ENCODE data around the gene PIAS1. TPM values are rescaled to one million over a fixed set of nuclear protein-coding genes. Genes with fewer than 3 reads are reported as not detected.
"Not testable (repeated sequence)": the region's sequence is repeated elsewhere in the genome, so short reads cannot be mapped to it uniquely, and the experiment has no call there.

The PIAS1 gene
- total RNA-seq, 5 donors from 2014 or later (not counting 1 experiment from before 2014, with no cell fraction given): 63.7 to 96.5 (median 70.3) TPM

DNA sequence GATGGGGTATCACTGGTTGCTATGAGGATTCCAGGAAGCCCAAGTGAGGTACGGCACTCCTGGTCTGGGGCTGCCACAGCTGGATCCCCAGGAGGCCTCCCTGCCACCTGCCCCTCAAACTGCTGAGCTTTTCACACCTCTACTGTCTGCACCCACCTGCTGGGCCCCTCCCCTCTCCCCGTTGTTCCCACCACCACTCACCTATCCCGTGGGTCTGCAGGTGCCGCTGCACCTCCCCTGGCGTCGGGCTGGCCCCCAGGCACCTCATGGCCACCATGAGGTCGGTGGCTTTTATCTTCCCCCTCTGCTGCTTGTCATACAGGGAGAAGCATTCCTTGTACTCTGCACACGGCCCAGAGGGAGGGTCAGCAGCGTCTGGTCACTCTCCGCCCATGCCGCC, 145.2 kb downstream of the PIAS1 start:
- H3K27ac Mint-ChIP-seq: no peak overlapping the region
- ATAC-seq (replicated peaks in 1 of 4) (no peak), DNase-seq (no peak)
- H3K27me3 Mint-ChIP-seq: no peaks in the 10 kb centered on the region
- H3K4me1 Mint-ChIP-seq: peaks cover 0 to 6% (median 0%) of the 10 kb centered on the region in 3 donors
- Histone ChIP-seq H3K27me3 (replicated peaks in 1 of 2; ENCODE audit: control insufficient read depth in 2 of 2, extremely low read depth in 1 of 2, insufficient read depth in 2 of 2, low read length in 1 of 2) (no peaks in the 10 kb centered on the region), H3K9me3 (no peaks in the 10 kb centered on the region), H3K27ac (ENCODE audit: low read length) (no peak overlapping the region), H3K4me1 (ENCODE audit: control insufficient read depth in 1 of 2, extremely low read depth in 1 of 2, insufficient read depth in 2 of 2, low read length in 2 of 2) (no peaks in the 10 kb centered on the region), H3K36me3 (ENCODE audit: control insufficient read depth in 2 of 2, extremely low read depth in 1 of 2, insufficient read depth in 1 of 2, low read length in 1 of 2) (peaks cover 0 to 5% of the 10 kb centered on the region in 2 donors), H3K4me3 (ENCODE audit: control insufficient read depth in 1 of 2, extremely low read depth in 1 of 2, low read length in 1 of 2) (no peak overlapping the region)
- H3K9me3 Mint-ChIP-seq: no peaks in the 10 kb centered on the region
- H3K36me3 Mint-ChIP-seq: peaks cover 3% of the 10 kb centered on the region
- 83% methylated on average over 11 of the region's 11 CpGs for WGBS (ENCODE audit: insufficient coverage)
- CTCF ChIA-PET: interaction anchor here in 1 of 2 donors (0.5 kb wide), 1 partner anchor 152 kb away, joined by 3 read pairs; no protein-coding TSS in a partner anchor
- POLR2A ChIA-PET: no interaction called here
- H3K4me3 Mint-ChIP-seq: no peak overlapping the region

- Mint-ChIP-seq H3K36me3 (no peaks in the 10 kb centered on the region), H3K4me3 (no peak overlapping the region), H3K9me3 (no peaks in the 10 kb centered on the region), H3K27ac (no peak overlapping the region), H3K27me3 (no peaks in the 10 kb centered on the region), H3K4me1 (peaks cover 2 to 6% (median 4%) of the 10 kb centered on the region in 3 donors)
- ChIA-PET POLR2A (no interaction called here), CTCF (interaction anchor here in 1 of 2 donors (1.0 kb wide), 1 partner anchor 19 kb away, joined by 3 read pairs; no protein-coding TSS in a partner anchor)
- WGBS (ENCODE audit: insufficient coverage): 88% methylated on average over 12 of the region's 16 CpGs
- DNase-seq (no peak), ATAC-seq (replicated peaks in 1 of 4) (no peak)
- no peaks in the 10 kb centered on the region for H3K9me3 ChIP-seq
- no peak overlapping the region for H3K27ac ChIP-seq (ENCODE audit: low read length)
- no peaks in the 10 kb centered on the region for H3K27me3 ChIP-seq (replicated peaks in 1 of 2; ENCODE audit: control insufficient read depth in 2 of 2, extremely low read depth in 1 of 2, insufficient read depth in 2 of 2, low read length in 1 of 2)
- peaks cover 2 to 5% of the 10 kb centered on the region in 2 experiments for H3K4me1 ChIP-seq (ENCODE audit: control insufficient read depth in 1 of 2, extremely low read depth in 1 of 2, insufficient read depth in 2 of 2, low read length in 2 of 2)
- H3K4me3 ChIP-seq (ENCODE audit: control insufficient read depth in 1 of 2, extremely low read depth in 1 of 2, low read length in 1 of 2): no peak overlapping the region
- H3K36me3 ChIP-seq (ENCODE audit: control insufficient read depth in 2 of 2, extremely low read depth in 1 of 2, insufficient read depth in 1 of 2, low read length in 1 of 2): peaks cover 0 to 5% of the 10 kb centered on the region in 2 donors
These were observed 146.1 kb downstream of the PIAS1 start for GRCh38 chr15:68200016-68200861.

GRCh38 chr15:68201153-68201878, 147.2 kb downstream of the PIAS1 start:
- ChIA-PET CTCF (interaction anchor here in 1 of 2 donors (1.0 kb wide), 1 partner anchor 18 kb away, joined by 3 read pairs; no protein-coding TSS in a partner anchor), POLR2A (interaction anchor here in 1 of 2 donors (0.5 kb wide), 1 partner anchor 365 kb away, joined by 3 read pairs; no protein-coding TSS in a partner anchor)
- 96% methylated on average over 5 of the region's 7 CpGs for WGBS (ENCODE audit: insufficient coverage)
- Histone ChIP-seq H3K9me3 (no peaks in the 10 kb centered on the region), H3K27ac (ENCODE audit: low read length) (no peak overlapping the region), H3K36me3 (ENCODE audit: control insufficient read depth in 2 of 2, extremely low read depth in 1 of 2, insufficient read depth in 1 of 2, low read length in 1 of 2) (peaks cover 0 to 5% of the 10 kb centered on the region in 2 donors), H3K4me3 (ENCODE audit: control insufficient read depth in 1 of 2, extremely low read depth in 1 of 2, low read length in 1 of 2) (no peak overlapping the region), H3K4me1 (ENCODE audit: control insufficient read depth in 1 of 2, extremely low read depth in 1 of 2, insufficient read depth in 2 of 2, low read length in 2 of 2) (peaks cover 9 to 13% of the 10 kb centered on the region in 2 experiments), H3K27me3 (replicated peaks in 1 of 2; ENCODE audit: control insufficient read depth in 2 of 2, extremely low read depth in 1 of 2, insufficient read depth in 2 of 2, low read length in 1 of 2) (no peaks in the 10 kb centered on the region)
- no peak for DNase-seq
- H3K36me3 Mint-ChIP-seq: no peaks in the 10 kb centered on the region
- no peaks in the 10 kb centered on the region for H3K9me3 Mint-ChIP-seq
- no peak for ATAC-seq (replicated peaks in 1 of 4)
- no peak overlapping the region for H3K4me3 Mint-ChIP-seq
- H3K27ac Mint-ChIP-seq: no peak overlapping the region
- peaks cover 6 to 13% (median 7%) of the 10 kb centered on the region in 3 donors for H3K4me1 Mint-ChIP-seq
- no peaks in the 10 kb centered on the region for H3K27me3 Mint-ChIP-seq

DNA sequence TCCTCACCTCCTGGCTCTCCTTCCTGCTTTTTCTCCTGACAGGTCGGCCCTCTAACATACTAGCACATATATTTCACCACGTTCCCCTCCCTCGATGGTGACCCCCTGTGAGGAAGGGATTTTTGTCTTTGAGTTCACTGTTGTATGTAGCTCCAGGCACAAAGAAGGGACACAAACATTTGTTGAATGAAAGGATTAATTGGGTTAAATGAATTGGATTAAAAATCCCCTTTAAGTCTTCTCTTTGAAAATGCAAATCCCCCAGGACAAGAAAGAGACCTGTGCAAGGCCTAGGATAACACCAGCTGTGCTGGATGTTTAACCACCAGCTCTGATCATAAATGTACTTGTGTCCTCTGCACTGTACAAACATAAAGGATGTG, 147.8 kb downstream of the PIAS1 start:
- Mint-ChIP-seq H3K36me3 (no peaks in the 10 kb centered on the region), H3K27ac (no peak overlapping the region), H3K27me3 (no peaks in the 10 kb centered on the region), H3K4me3 (no peak overlapping the region), H3K9me3 (no peaks in the 10 kb centered on the region), H3K4me1 (peaks cover 6 to 17% (median 8%) of the 10 kb centered on the region in 3 donors)
- peaks cover 15 to 19% of the 10 kb centered on the region in 2 experiments for H3K4me1 ChIP-seq (ENCODE audit: control insufficient read depth in 1 of 2, extremely low read depth in 1 of 2, insufficient read depth in 2 of 2, low read length in 2 of 2)
- WGBS (ENCODE audit: insufficient coverage): no CpG with 5 or more reads among the region's 3 CpGs
- no peak for ATAC-seq (replicated peaks in 1 of 4)
- POLR2A ChIA-PET: interaction anchor here in 1 of 2 donors (0.5 kb wide), 1 partner anchor 366 kb away, joined by 3 read pairs; no protein-coding TSS in a partner anchor
- no peak overlapping the region for H3K4me3 ChIP-seq (ENCODE audit: control insufficient read depth in 1 of 2, extremely low read depth in 1 of 2, low read length in 1 of 2)
- CTCF ChIA-PET: no interaction called here
- DNase-seq: no peak
- H3K27ac ChIP-seq (ENCODE audit: low read length): no peak overlapping the region
- peaks cover 0 to 5% of the 10 kb centered on the region in 2 donors for H3K36me3 ChIP-seq (ENCODE audit: control insufficient read depth in 2 of 2, extremely low read depth in 1 of 2, insufficient read depth in 1 of 2, low read length in 1 of 2)
- H3K27me3 ChIP-seq (replicated peaks in 1 of 2; ENCODE audit: control insufficient read depth in 2 of 2, extremely low read depth in 1 of 2, insufficient read depth in 2 of 2, low read length in 1 of 2): no peaks in the 10 kb centered on the region
- H3K9me3 ChIP-seq: no peaks in the 10 kb centered on the region

GRCh38 chr15:68202994-68203393, 148.9 kb downstream of the PIAS1 start:
- CTCF ChIA-PET: interaction anchor here in 1 of 2 donors (0.7 kb wide), 1 partner anchor 75 kb away, joined by 9 read pairs; the partner anchor contains the start of gene FEM1B
- POLR2A ChIA-PET; DNase-seq; H3K27me3 Mint-ChIP-seq; H3K27ac ChIP-seq (ENCODE audit: low read length); H3K9me3 Mint-ChIP-seq; H3K9me3 ChIP-seq; H3K27ac Mint-ChIP-seq; ATAC-seq (replicated peaks in 1 of 4); H3K36me3 Mint-ChIP-seq; H3K36me3 ChIP-seq (ENCODE audit: control insufficient read depth in 2 of 2, extremely low read depth in 1 of 2, insufficient read depth in 1 of 2, low read length in 1 of 2); H3K4me3 Mint-ChIP-seq; H3K27me3 ChIP-seq (replicated peaks in 1 of 2; ENCODE audit: control insufficient read depth in 2 of 2, extremely low read depth in 1 of 2, insufficient read depth in 2 of 2, low read length in 1 of 2); H3K4me3 ChIP-seq (ENCODE audit: control insufficient read depth in 1 of 2, extremely low read depth in 1 of 2, low read length in 1 of 2): not testable (repeated sequence)
- H3K4me1 Mint-ChIP-seq: peaks cover 8 to 21% (median 8%) of the 10 kb centered on the region in 3 donors
- peaks cover 19 to 26% of the 10 kb centered on the region in 2 experiments for H3K4me1 ChIP-seq (ENCODE audit: control insufficient read depth in 1 of 2, extremely low read depth in 1 of 2, insufficient read depth in 2 of 2, low read length in 2 of 2)
- 95% methylated on average over 3 of the region's 7 CpGs for WGBS (ENCODE audit: insufficient coverage)

- Mint-ChIP-seq H3K27me3 (no peaks in the 10 kb centered on the region), H3K4me1 (peaks cover 11 to 26% (median 13%) of the 10 kb centered on the region in 3 donors), H3K27ac (no peak overlapping the region), H3K9me3 (no peaks in the 10 kb centered on the region), H3K36me3 (no peaks in the 10 kb centered on the region), H3K4me3 (no peak overlapping the region)
- Histone ChIP-seq H3K27ac (ENCODE audit: low read length) (no peak overlapping the region), H3K4me3 (ENCODE audit: control insufficient read depth in 1 of 2, extremely low read depth in 1 of 2, low read length in 1 of 2) (no peak overlapping the region), H3K27me3 (replicated peaks in 1 of 2; ENCODE audit: control insufficient read depth in 2 of 2, extremely low read depth in 1 of 2, insufficient read depth in 2 of 2, low read length in 1 of 2) (no peaks in the 10 kb centered on the region), H3K36me3 (ENCODE audit: control insufficient read depth in 2 of 2, extremely low read depth in 1 of 2, insufficient read depth in 1 of 2, low read length in 1 of 2) (no peaks in the 10 kb centered on the region), H3K9me3 (no peaks in the 10 kb centered on the region), H3K4me1 (ENCODE audit: control insufficient read depth in 1 of 2, extremely low read depth in 1 of 2, insufficient read depth in 2 of 2, low read length in 2 of 2) (peaks cover 23 to 31% of the 10 kb centered on the region in 2 experiments)
- ATAC-seq (replicated peaks in 1 of 4) (no peak), DNase-seq (no peak)
- ChIA-PET CTCF (no interaction called here), POLR2A (no interaction called here)
- WGBS (ENCODE audit: insufficient coverage): 92% methylated on average over 5 of the region's 5 CpGs
These were observed 149.4 kb downstream of the PIAS1 start for GRCh38 chr15:68203486-68203885.
